Measurements from ENCODE around the gene TUBGCP4. TPM values are rescaled to one million over a fixed set of nuclear protein-coding genes. Genes with fewer than 3 reads are reported as not detected.

The TUBGCP4 gene
- total RNA-seq, 1 donor: 10.5 TPM

DNA sequence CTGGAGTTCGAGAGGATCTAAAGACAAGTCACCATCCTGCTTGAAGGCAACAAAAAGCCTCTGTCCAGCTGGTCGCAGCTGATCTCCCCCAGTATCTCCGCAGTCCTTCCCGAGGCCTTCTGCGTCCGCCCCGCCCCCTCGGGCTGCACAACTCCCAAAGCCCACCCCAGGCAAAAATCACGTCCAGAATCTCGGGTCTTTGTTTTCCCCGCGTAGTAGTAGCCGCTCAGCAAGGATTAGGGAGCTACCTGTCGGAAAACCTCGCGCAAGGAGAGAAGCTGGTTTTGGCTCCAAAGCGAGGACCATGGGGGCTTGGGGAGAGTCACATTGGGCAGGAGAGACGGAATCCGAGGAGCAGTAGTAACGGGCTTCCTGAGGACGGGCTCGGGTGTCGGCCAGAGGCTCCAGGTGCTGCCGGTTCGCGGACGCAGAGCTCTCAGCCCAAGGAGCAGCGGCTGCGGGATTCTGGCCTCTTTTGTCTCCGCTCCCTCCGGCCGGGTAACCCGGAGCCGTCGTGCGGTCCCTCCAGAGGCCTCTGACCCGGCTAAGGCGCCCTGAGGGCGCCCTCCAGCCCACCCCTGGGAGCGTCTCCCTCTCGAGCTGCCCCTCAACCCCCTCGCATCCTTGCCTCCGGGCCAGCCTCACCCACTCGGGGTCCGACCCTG lies 459 bp upstream of the TUBGCP4 start:
- H4K20me1 ChIP-seq (ENCODE audit: insufficient read depth, low read length): peaks cover 6% of the 10 kb centered on the region
- peak overlapping the region; percentile 82 for H2AFZ ChIP-seq (ENCODE audit: low read length)
- H3K9me3 ChIP-seq (ENCODE audit: low read depth, low read length): no peaks in the 10 kb centered on the region
- H3K4me1 ChIP-seq (ENCODE audit: insufficient read depth, low read length): peaks cover 17% of the 10 kb centered on the region
- TF ChIP-seq, protein P1, sequence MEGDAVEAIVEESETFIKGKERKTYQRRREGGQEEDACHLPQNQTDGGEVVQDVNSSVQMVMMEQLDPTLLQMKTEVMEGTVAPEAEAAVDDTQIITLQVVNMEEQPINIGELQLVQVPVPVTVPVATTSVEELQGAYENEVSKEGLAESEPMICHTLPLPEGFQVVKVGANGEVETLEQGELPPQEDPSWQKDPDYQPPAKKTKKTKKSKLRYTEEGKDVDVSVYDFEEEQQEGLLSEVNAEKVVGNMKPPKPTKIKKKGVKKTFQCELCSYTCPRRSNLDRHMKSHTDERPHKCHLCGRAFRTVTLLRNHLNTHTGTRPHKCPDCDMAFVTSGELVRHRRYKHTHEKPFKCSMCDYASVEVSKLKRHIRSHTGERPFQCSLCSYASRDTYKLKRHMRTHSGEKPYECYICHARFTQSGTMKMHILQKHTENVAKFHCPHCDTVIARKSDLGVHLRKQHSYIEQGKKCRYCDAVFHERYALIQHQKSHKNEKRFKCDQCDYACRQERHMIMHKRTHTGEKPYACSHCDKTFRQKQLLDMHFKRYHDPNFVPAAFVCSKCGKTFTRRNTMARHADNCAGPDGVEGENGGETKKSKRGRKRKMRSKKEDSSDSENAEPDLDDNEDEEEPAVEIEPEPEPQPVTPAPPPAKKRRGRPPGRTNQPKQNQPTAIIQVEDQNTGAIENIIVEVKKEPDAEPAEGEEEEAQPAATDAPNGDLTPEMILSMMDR (IDR thresholded peaks at IDR 0.05; ENCODE audit: extremely low read depth, low read depth, low read length): no peak
- peaks cover 20% of the 10 kb centered on the region for H3K36me3 ChIP-seq (ENCODE audit: insufficient read depth, low read length)
- H3K27me3 ChIP-seq (ENCODE audit: insufficient read depth, low read length): no peaks in the 10 kb centered on the region
- DNase-seq (ENCODE audit: insufficient read length, low spot score, missing footprints): peak; percentile 83
- H3K4me3 ChIP-seq (ENCODE audit: insufficient read depth, low read length): peak overlapping the region; percentile 96
- peaks cover 50% of the 10 kb centered on the region for H3K79me2 ChIP-seq (ENCODE audit: insufficient read depth, low read length)
- H3K27ac ChIP-seq (ENCODE audit: low read depth, low read length): peak overlapping the region; percentile 48
- H3K4me2 ChIP-seq (ENCODE audit: insufficient read depth, low read length): peak overlapping the region; percentile 93

DNA sequence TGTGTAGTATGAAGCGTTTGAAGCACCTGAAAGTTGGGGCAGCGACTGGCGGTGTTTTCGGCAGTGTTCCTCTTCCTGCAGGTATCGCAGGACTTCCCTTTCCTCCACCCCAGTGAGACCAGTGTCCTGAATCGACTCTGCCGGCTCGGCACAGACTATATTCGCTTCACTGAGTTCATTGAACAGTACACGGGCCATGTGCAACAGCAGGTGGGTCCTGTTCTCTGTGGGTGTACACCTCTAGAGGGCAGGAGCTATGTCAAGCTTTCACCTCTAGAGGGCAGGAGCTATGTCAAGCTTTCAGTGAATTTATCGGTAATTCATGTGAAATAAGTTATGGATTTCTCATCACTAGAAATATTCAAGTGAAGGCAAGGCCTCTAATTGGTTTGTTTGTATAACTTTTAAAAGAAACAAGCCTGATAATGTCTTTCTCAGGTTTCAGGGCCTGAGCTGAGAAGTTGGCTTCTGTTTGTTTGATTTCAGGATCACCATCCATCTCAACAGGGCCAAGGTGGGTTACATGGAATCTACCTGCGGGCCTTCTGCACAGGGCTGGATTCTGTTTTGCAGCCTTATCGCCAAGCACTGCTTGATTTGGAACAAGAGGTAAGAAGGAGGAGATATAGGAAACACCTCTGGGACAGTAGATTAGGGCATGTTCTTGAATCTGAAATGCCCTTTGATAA lies 5.3 kb downstream of the TUBGCP4 start:
- TF ChIP-seq, protein P1 (IDR thresholded peaks at IDR 0.05; ENCODE audit: extremely low read depth, low read depth, low read length): peak; percentile 88
- Histone ChIP-seq H3K79me2 (ENCODE audit: insufficient read depth, low read length) (peaks cover 16% of the 10 kb centered on the region), H3K27me3 (ENCODE audit: insufficient read depth, low read length) (no peaks in the 10 kb centered on the region), H3K27ac (ENCODE audit: low read depth, low read length) (no peak overlapping the region), H3K4me2 (ENCODE audit: insufficient read depth, low read length) (no peak overlapping the region), H3K4me1 (ENCODE audit: insufficient read depth, low read length) (peaks cover 8% of the 10 kb centered on the region), H3K4me3 (ENCODE audit: insufficient read depth, low read length) (no peak overlapping the region), H3K9me3 (ENCODE audit: low read depth, low read length) (no peaks in the 10 kb centered on the region), H4K20me1 (ENCODE audit: insufficient read depth, low read length) (peaks cover 8% of the 10 kb centered on the region), H3K36me3 (ENCODE audit: insufficient read depth, low read length) (peaks cover 10% of the 10 kb centered on the region), H2AFZ (ENCODE audit: low read length) (no peak overlapping the region)
- DNase-seq (ENCODE audit: insufficient read length, low spot score, missing footprints): peak; percentile 60

DNA sequence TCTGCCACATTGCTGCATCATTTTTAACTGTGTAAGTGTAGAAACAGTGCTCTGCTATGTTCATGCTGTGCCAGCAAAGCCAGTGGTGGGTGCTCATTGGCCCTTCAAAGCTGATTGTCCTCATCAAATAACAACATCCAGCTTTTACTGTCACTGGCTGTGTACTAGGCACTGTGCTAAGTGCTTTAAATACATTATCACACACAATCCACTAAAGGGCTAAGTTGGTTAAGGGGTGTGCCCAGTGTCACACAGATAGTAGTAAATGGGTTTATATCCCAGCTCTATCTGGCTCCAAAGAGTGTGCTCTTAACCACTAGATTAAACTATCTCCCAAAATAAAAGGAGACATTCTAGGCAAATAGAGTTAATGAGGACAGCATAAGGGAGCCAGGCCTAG lies 7.7 kb downstream of the TUBGCP4 start:
- DNase-seq (ENCODE audit: insufficient read length, low spot score, missing footprints): no peak
- no peaks in the 10 kb centered on the region for H3K9me3 ChIP-seq (ENCODE audit: low read depth, low read length)
- no peaks in the 10 kb centered on the region for H3K4me1 ChIP-seq (ENCODE audit: insufficient read depth, low read length)
- H3K36me3 ChIP-seq (ENCODE audit: insufficient read depth, low read length): peaks cover 12% of the 10 kb centered on the region
- H3K79me2 ChIP-seq (ENCODE audit: insufficient read depth, low read length): no peaks in the 10 kb centered on the region
- peaks cover 8% of the 10 kb centered on the region for H4K20me1 ChIP-seq (ENCODE audit: insufficient read depth, low read length)
- no peak overlapping the region for H3K4me2 ChIP-seq (ENCODE audit: insufficient read depth, low read length)
- H3K4me3 ChIP-seq (ENCODE audit: insufficient read depth, low read length): no peak overlapping the region
- H2AFZ ChIP-seq (ENCODE audit: low read length): no peak overlapping the region
- TF ChIP-seq, protein P1 (IDR thresholded peaks at IDR 0.05; ENCODE audit: extremely low read depth, low read depth, low read length): no peak
- H3K27ac ChIP-seq (ENCODE audit: low read depth, low read length): no peak overlapping the region
- H3K27me3 ChIP-seq (ENCODE audit: insufficient read depth, low read length): no peaks in the 10 kb centered on the region

DNA sequence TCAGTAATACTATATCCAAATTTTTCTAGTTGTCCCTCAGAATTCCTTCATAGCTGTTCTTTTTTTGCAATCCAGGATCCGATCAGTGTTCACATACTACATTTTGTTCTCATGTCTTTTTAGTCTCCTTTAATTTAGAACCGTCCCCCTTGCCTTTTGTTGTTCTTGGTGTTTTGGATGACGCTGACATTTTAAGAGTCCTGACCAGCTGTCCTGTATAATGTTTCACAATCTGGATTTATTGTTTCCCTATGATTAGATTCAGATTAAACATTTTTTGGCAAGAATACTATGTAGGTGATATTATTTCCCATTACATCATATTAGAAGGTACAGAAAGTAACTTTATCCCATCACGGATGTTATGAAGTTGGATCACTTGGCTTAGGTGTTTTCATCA lies 11.4 kb downstream of the TUBGCP4 start:
- TF ChIP-seq, protein P1 (IDR thresholded peaks at IDR 0.05; ENCODE audit: extremely low read depth, low read depth, low read length): no peak
- H4K20me1 ChIP-seq (ENCODE audit: insufficient read depth, low read length): no peaks in the 10 kb centered on the region
- H3K27me3 ChIP-seq (ENCODE audit: insufficient read depth, low read length): no peaks in the 10 kb centered on the region
- no peak overlapping the region for H3K4me3 ChIP-seq (ENCODE audit: insufficient read depth, low read length)
- no peak overlapping the region for H2AFZ ChIP-seq (ENCODE audit: low read length)
- H3K36me3 ChIP-seq (ENCODE audit: insufficient read depth, low read length): peaks cover 24% of the 10 kb centered on the region
- H3K4me2 ChIP-seq (ENCODE audit: insufficient read depth, low read length): no peak overlapping the region
- no peaks in the 10 kb centered on the region for H3K9me3 ChIP-seq (ENCODE audit: low read depth, low read length)
- H3K79me2 ChIP-seq (ENCODE audit: insufficient read depth, low read length): no peaks in the 10 kb centered on the region
- no peak overlapping the region for H3K27ac ChIP-seq (ENCODE audit: low read depth, low read length)
- no peak for DNase-seq (ENCODE audit: insufficient read length, low spot score, missing footprints)
- H3K4me1 ChIP-seq (ENCODE audit: insufficient read depth, low read length): no peaks in the 10 kb centered on the region
